Measurements from ENCODE around the gene CALD1. TPM values are rescaled to one million over a fixed set of nuclear protein-coding genes. Genes with fewer than 3 reads are reported as not detected.

CALD1 gene
- total RNA-seq, 1 experiment from 2014 or later: 107 TPM

DNA sequence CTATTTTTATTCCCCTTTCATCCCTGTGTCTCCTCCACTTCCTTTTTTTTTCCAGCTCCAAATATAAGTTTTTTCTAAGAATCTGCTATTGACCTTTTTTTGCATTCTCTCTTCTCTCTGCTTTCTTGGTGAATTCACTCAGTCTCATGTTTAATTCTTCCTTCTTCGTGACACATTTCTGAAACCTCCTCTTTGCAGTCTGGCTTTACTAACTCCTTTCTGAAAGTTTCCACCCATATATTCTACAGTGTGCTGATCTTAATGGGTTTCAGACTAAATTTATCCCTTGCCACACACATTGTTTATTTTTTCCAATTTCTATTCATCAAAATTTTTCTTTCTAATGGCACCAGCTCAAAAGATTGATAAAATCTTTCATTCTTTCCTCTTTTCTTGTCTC is 47.8 kb upstream of the CALD1 start:
- Histone ChIP-seq H3K27me3 (ENCODE audit: insufficient read depth, low read length) (no peaks in the 10 kb centered on the region), H3K4ac (ENCODE audit: low read depth, low read length) (no peak overlapping the region), H2BK15ac (ENCODE audit: low read depth, low read length) (no peak overlapping the region), H3K23ac (ENCODE audit: insufficient read length, low read depth, low read length) (no peak overlapping the region), H2AK5ac (ENCODE audit: insufficient read length, low read length) (no peak overlapping the region), H3K9ac (ENCODE audit: extremely low read depth, insufficient read length, low read length) (no peak overlapping the region), H3K4me2 (ENCODE audit: insufficient read depth, insufficient read length, low read length) (no peak overlapping the region), H4K91ac (ENCODE audit: insufficient read length, low read depth, low read length) (no peak overlapping the region), H3K23me2 (ENCODE audit: insufficient read length, low read depth, low read length, poor library complexity, severe bottlenecking) (no peaks in the 10 kb centered on the region), H3K27ac (ENCODE audit: insufficient read length, low read depth, low read length) (no peak overlapping the region), H3K18ac (ENCODE audit: insufficient read length, low read depth, low read length) (no peak overlapping the region), H4K20me1 (ENCODE audit: control insufficient read depth, insufficient read depth, insufficient read length) (no peaks in the 10 kb centered on the region), H3K79me2 (ENCODE audit: insufficient read depth, low read length) (no peaks in the 10 kb centered on the region), H4K8ac (replicated peaks; ENCODE audit: insufficient read length, low read depth, low read length) (no peak overlapping the region), H3K79me1 (ENCODE audit: insufficient read depth, low read depth, low read length, poor library complexity, severe bottlenecking) (no peaks in the 10 kb centered on the region), H2BK12ac (ENCODE audit: insufficient read length, low read depth, low read length) (no peak overlapping the region), H3K14ac (ENCODE audit: insufficient read depth, low read length) (no peak overlapping the region), H3T11ph (ENCODE audit: low read length) (no peak overlapping the region), H3K56ac (ENCODE audit: insufficient read length, low read depth, low read length) (no peak overlapping the region), H2BK20ac (ENCODE audit: low read depth, low read length, poor library complexity, severe bottlenecking) (no peak overlapping the region), H2AFZ (ENCODE audit: low read length) (no peak overlapping the region), H2BK120ac (ENCODE audit: low read depth, low read length, poor library complexity, severe bottlenecking) (no peak overlapping the region), H2BK5ac (ENCODE audit: insufficient read length, low read length) (no peak overlapping the region), H3K9me3 (ENCODE audit: control insufficient read depth, low read depth, low read length) (no peaks in the 10 kb centered on the region), H4K5ac (ENCODE audit: insufficient read length, low read depth, low read length) (no peak overlapping the region), H3K4me1 (ENCODE audit: insufficient read depth, low read length) (no peaks in the 10 kb centered on the region)
- no peaks in the 10 kb centered on the region for H3K4me1 Mint-ChIP-seq
- H3K4me3 Mint-ChIP-seq: no peak overlapping the region
- WGBS (ENCODE audit: extremely low coverage, insufficient read length, low lambda C conversion rate): no CpG with 5 or more reads among the region's 1 CpG
- no peak overlapping the region for H3K27ac Mint-ChIP-seq
- no peak for DNase-seq
- no peaks in the 10 kb centered on the region for H3K36me3 Mint-ChIP-seq (ENCODE audit: insufficient read depth in 1 of 3, low read depth in 3 of 3)
- no peaks in the 10 kb centered on the region; the same call in none of the 2 replicates for H3K27me3 Mint-ChIP-seq (ENCODE audit: low read depth)
- TF ChIP-seq, protein P1, sequence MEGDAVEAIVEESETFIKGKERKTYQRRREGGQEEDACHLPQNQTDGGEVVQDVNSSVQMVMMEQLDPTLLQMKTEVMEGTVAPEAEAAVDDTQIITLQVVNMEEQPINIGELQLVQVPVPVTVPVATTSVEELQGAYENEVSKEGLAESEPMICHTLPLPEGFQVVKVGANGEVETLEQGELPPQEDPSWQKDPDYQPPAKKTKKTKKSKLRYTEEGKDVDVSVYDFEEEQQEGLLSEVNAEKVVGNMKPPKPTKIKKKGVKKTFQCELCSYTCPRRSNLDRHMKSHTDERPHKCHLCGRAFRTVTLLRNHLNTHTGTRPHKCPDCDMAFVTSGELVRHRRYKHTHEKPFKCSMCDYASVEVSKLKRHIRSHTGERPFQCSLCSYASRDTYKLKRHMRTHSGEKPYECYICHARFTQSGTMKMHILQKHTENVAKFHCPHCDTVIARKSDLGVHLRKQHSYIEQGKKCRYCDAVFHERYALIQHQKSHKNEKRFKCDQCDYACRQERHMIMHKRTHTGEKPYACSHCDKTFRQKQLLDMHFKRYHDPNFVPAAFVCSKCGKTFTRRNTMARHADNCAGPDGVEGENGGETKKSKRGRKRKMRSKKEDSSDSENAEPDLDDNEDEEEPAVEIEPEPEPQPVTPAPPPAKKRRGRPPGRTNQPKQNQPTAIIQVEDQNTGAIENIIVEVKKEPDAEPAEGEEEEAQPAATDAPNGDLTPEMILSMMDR (conservative IDR thresholded peaks at IDR 0.05): no peak
- no peaks in the 10 kb centered on the region for H3K9me3 Mint-ChIP-seq

All from H9 (cell line).